DMS53 (cell line): Measurements from ENCODE around the gene AGO3.

ENCODE experiments used
- DNase-seq: peaks from one replicate; lab custom pipeline; 2025; lab: John Stamatoyannopoulos, UW

Gene AGO3

GRCh38 chr1:36083635-36084496, 153.0 kb downstream of the AGO3 start, which contains the start of gene TEKT2:
TEKT2 (plus strand) TSS chr1:36084094; CDS start chr1:36084922, 828 bp downstream.
- DNase-seq = peak; percentile 74

GRCh38 chr1:36084497-36085115, 153.7 kb downstream of the AGO3 start:
- peak; percentile 74 for DNase-seq

- no peak for DNase-seq
Observed at GRCh38 chr1:36085126-36085525, 154.2 kb downstream of the AGO3 start.

- DNase-seq = no peak
Observed at GRCh38 chr1:36085686-36086526, 155.0 kb downstream of the AGO3 start.

GRCh38 chr1:36086529-36087232, 155.8 kb downstream of the AGO3 start:
- DNase-seq = no peak

- peak; percentile 28 for DNase-seq
Observed at GRCh38 chr1:36087233-36088123, 156.6 kb downstream of the AGO3 start.

GRCh38 chr1:36088265-36088576, 157.3 kb downstream of the AGO3 start:
- no peak for DNase-seq

- peak; percentile 95 for DNase-seq
Observed at GRCh38 chr1:36088577-36089392, 157.9 kb downstream of the AGO3 start, which contains the start of gene ADPRS. ADPRS (plus strand) TSS chr1:36088892; CDS start chr1:36088905, 13 bp downstream.

- peak; percentile 51 for DNase-seq
Observed at GRCh38 chr1:36089393-36090121, 158.7 kb downstream of the AGO3 start.

GRCh38 chr1:36091141-36091540, 160.2 kb downstream of the AGO3 start:
- no peak for DNase-seq

- DNase-seq = no peak
Observed at GRCh38 chr1:36091698-36092097, 160.8 kb downstream of the AGO3 start.

GRCh38 chr1:36092166-36092797, 161.4 kb downstream of the AGO3 start:
- DNase-seq = no peak

- DNase-seq = no peak
Observed at GRCh38 chr1:36092798-36093185, 161.9 kb downstream of the AGO3 start.

- no peak for DNase-seq
Observed at GRCh38 chr1:36093226-36093625, 162.3 kb downstream of the AGO3 start.

- no peak for DNase-seq
Observed at GRCh38 chr1:36093929-36094328, 163.0 kb downstream of the AGO3 start.

- no peak for DNase-seq
Observed at GRCh38 chr1:36094621-36095061, 163.7 kb downstream of the AGO3 start.

GRCh38 chr1:36095760-36096405, 165.0 kb downstream of the AGO3 start:
- DNase-seq = no peak
